ENCODE measurements around the gene FRMD7. TPM values are rescaled to one million over a fixed set of nuclear protein-coding genes. Genes with fewer than 3 reads are reported as not detected.

Gene FRMD7
- total and polyA plus RNA-seq, 10 of the 15 experiments (the other 5 are each of a cell fraction or from before 2014, with no cell fraction given): 0.03 to 0.94 TPM; not detected in 8

- TF ChIP-seq BCL3 (IDR thresholded peaks at IDR 0.05; ENCODE audit: borderline replicate concordance, insufficient read depth, low read depth, low read length, poor library complexity, severe bottlenecking) (no peak), BHLHE40 (IDR thresholded peaks at IDR 0.05; ENCODE audit: borderline replicate concordance in 1 of 2, low read depth in 2 of 2, low read length in 1 of 2) (no peak), CBFB (IDR thresholded peaks at IDR 0.05; ENCODE audit: low read depth) (no peak), RBBP5 (conservative IDR thresholded peaks at IDR 0.05) (no peak)
These were observed 50.4 kb downstream of the FRMD7 start (continued) for GRCh38 chrX:132077414-132077813.

- Histone ChIP-seq H3K4me1 (ENCODE audit: control insufficient read depth, insufficient read depth, low read length) (no peaks in the 10 kb centered on the region), H3K36me3 (ENCODE audit: control insufficient read depth in 2 of 2, insufficient read depth in 2 of 2, low read length in 1 of 2) (peaks cover 0 to 6% of the 10 kb centered on the region in 2 experiments; a peak in 1 of 4 replicates), H3K27me3 (replicated peaks in 1 of 2; ENCODE audit: control insufficient read depth in 2 of 2, insufficient read depth in 2 of 2, low read length in 1 of 2) (no peaks in the 10 kb centered on the region), H3K27ac (ENCODE audit: control insufficient read depth, insufficient read depth) (no peak overlapping the region), H4K20me1 (ENCODE audit: control insufficient read depth, insufficient read depth) (no peaks in the 10 kb centered on the region), H3K4me3 (no peak overlapping the region), H3K9me3 (replicated peaks; ENCODE audit: control insufficient read depth, insufficient read depth, low read length) (no peaks in the 10 kb centered on the region), H3K9ac (ENCODE audit: control insufficient read depth, insufficient read depth, low read length) (no peak overlapping the region), H3K79me2 (ENCODE audit: control insufficient read depth, insufficient read depth, low read length) (no peaks in the 10 kb centered on the region), H3K4me2 (ENCODE audit: control insufficient read depth, insufficient read depth) (no peak overlapping the region), H2AFZ (ENCODE audit: control insufficient read depth, low read depth, low read length) (no peak overlapping the region)
- FAIRE-seq: no peak
- ATAC-seq: peak; percentile 54
- intact Hi-C loops (cut with micrococcal nuclease; ENCODE audit: unreplicated experiment): loop anchor here (1.0 kb wide), 1 partner anchor 230 kb away; no protein-coding TSS in a partner anchor
- CTCF ChIA-PET: interaction anchor here (0.7 to 2.9 kb wide), 15 partner anchors 9 to 243 kb away, joined by 3 to 14 read pairs (median 6); partner anchors contain the start of genes RAP2C and STK26
- SMC1A ChIA-PET (ENCODE audit: uncharacterized antibody, unreplicated experiment): interaction anchor here (0.8 to 3.3 kb wide), 15 partner anchors 8 to 243 kb away, joined by 3 to 9 read pairs (median 5); no protein-coding TSS in a partner anchor
- in situ Hi-C loops (cut with MboI): loop anchor here (10.0 kb wide), 1 partner anchor 216 kb away; no protein-coding TSS in a partner anchor
- TF ChIP-seq SMC3 (IDR thresholded peaks at IDR 0.05; ENCODE audit: borderline replicate concordance, low read length) (peak; percentile 20; the same call in 1 of the 2 replicates), RAD21 (IDR thresholded peaks at IDR 0.05; ENCODE audit: insufficient read depth, low read depth, low read length) (peak; percentile 52), KDM1A (IDR thresholded peaks at IDR 0.05; ENCODE audit: borderline replicate concordance) (no peak), CTCF (IDR thresholded peaks at IDR 0.05 in 2 of 3, conservative IDR thresholded peaks at IDR 0.05 in 1 of 3; ENCODE audit: control insufficient read depth in 2 of 3, extremely low read depth in 1 of 3, insufficient read depth in 1 of 3, low read depth in 3 of 3, low read length in 3 of 3) (peak in 1 of 3 experiments; percentile 15; a peak in 2 of 6 replicates)
- POLR2A ChIA-PET: no interaction called here
- BruUV-seq (replicated peaks): no TSS peak
- DNase-seq (ENCODE audit: low read depth, low spot score): no peak
- RAD21 ChIA-PET (ENCODE audit: unreplicated experiment): interaction anchor here (0.7 to 2.7 kb wide), 10 partner anchors 9 to 244 kb away, joined by 3 to 14 read pairs (median 4); partner anchors contain the start of gene STK26
These were observed 56.6 kb downstream of the FRMD7 start for GRCh38 chrX:132071254-132071653.
